GM18498 (cell line): ENCODE data around the gene CCDC85C.

Source experiments
- ATAC-seq: cut with Tn5 transposase; IDR thresholded peaks from one replicate; pipeline ENCODE4 v1.9.1; 2021; ENCODE audit warnings: mild to moderate bottlenecking, moderate library complexity; ENCODE audit not compliant: unreplicated experiment

The CCDC85C gene

GRCh38 chr14:99480917-99481744 lies 122.9 kb downstream of the CCDC85C start, which contains the start of gene CCNK:
TSS of gene CCNK (plus strand) at chr14:99481409. CDS start at chr14:99492678, 11,269 bp downstream.
- peak; percentile 87 for ATAC-seq

- peak; percentile 8 for ATAC-seq
These were observed 123.8 kb downstream of the CCDC85C start, which contains the start of gene SETD3 for GRCh38 chr14:99479906-99480869. TSS of gene SETD3 (minus strand) at chr14:99480859. CDS start at chr14:99465805, 15,054 bp downstream.

GRCh38 chr14:99479160-99479905 lies 124.7 kb downstream of the CCDC85C start:
- ATAC-seq, result no peak

GRCh38 chr14:99478128-99478527 lies 125.9 kb downstream of the CCDC85C start:
- no peak for ATAC-seq

- no peak for ATAC-seq
These were observed 127.1 kb downstream of the CCDC85C start for GRCh38 chr14:99476864-99477263.

GRCh38 chr14:99475660-99476059 lies 128.3 kb downstream of the CCDC85C start:
- ATAC-seq, result no peak

- no peak for ATAC-seq
These were observed 128.8 kb downstream of the CCDC85C start for GRCh38 chr14:99475179-99475578.

- ATAC-seq, result no peak
These were observed 130.5 kb downstream of the CCDC85C start for GRCh38 chr14:99473458-99473857.

- no peak for ATAC-seq
These were observed 131.1 kb downstream of the CCDC85C start for GRCh38 chr14:99472937-99473336.

GRCh38 chr14:99471731-99472130 lies 132.3 kb downstream of the CCDC85C start:
- no peak for ATAC-seq

GRCh38 chr14:99468836-99469592 lies 135.0 kb downstream of the CCDC85C start:
- no peak for ATAC-seq

GRCh38 chr14:99468081-99468480 lies 135.9 kb downstream of the CCDC85C start:
- ATAC-seq, result no peak

- no peak for ATAC-seq
These were observed 136.5 kb downstream of the CCDC85C start for GRCh38 chr14:99467336-99468078.

- ATAC-seq, result no peak
These were observed 137.2 kb downstream of the CCDC85C start for GRCh38 chr14:99466758-99467157.

- ATAC-seq, result no peak
These were observed 138.7 kb downstream of the CCDC85C start for GRCh38 chr14:99465288-99465687.

- no peak for ATAC-seq
These were observed 140.0 kb downstream of the CCDC85C start for GRCh38 chr14:99463974-99464373.

- no peak for ATAC-seq
These were observed 141.8 kb downstream of the CCDC85C start for GRCh38 chr14:99462210-99462609.

- ATAC-seq, result no peak
These were observed 142.5 kb downstream of the CCDC85C start for GRCh38 chr14:99461411-99462085.

- no peak for ATAC-seq
These were observed 143.2 kb downstream of the CCDC85C start for GRCh38 chr14:99460793-99461192.
